ENCODE data around the gene IL21.
"Not testable (repeated sequence)": the region's sequence is repeated elsewhere in the genome, so short reads cannot be mapped to it uniquely, and the experiment has no call there.

Gene IL21

DNA sequence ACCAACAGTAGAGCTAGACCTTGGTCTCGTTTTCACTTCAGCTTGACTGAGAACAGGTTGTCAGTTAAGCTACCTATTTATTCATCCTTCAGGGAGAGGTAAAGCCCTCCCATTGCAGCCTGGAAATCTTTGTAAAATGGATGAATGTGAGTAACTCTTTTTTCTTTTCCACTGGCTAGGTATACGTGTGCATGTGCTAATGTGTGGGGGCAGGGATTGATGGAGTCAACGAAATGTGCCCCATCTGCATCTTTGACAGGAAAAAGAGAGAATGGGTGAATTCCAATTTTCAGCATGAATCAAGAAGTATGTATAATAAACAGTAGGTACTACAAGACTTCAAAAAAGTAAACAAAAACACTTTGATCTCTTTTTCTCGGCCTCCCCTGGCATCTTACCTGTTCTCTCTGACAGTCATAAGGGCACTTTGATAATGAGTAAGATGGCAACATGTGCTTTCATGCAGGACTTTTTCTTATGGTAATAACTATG lies at the start of gene IL21:
IL21 (minus strand) TSS at position 51 of the 492 bp plus-strand sequence. CDS start 55 bp downstream, outside the sequence.
- no peak for DNase-seq

- no peak for DNase-seq
Measured at GRCh38 chr4:122669911-122670738, 49.3 kb upstream of the IL21 start.

GRCh38 chr4:122668241-122668640 lies 47.4 kb upstream of the IL21 start:
- no peak for DNase-seq

- no peak for DNase-seq
Measured at GRCh38 chr4:122666527-122667245, 45.8 kb upstream of the IL21 start.

GRCh38 chr4:122665161-122665929 lies 44.5 kb upstream of the IL21 start:
- DNase-seq: no peak

GRCh38 chr4:122663814-122664610 lies 43.1 kb upstream of the IL21 start:
- DNase-seq: no peak

DNA sequence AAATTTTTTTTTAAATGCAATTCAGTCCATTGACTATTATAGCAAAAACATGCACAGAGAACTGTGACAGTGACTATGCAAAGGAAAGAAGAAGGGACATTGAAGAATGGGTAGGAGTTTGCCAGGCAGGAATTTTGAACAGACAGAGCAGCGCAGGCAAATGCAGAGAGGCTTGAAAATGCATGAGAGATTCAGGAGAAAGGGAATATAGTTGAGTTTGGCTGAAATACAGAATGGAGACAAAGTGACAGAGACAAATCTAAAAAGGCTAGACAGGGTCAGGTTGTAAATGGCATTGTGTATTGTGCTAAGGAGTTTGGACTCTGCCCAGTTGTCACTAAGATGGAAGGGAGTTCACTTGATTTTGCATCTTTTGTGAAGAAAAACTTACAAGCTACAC lies 42.4 kb upstream of the IL21 start:
- DNase-seq: no peak

- DNase-seq: no peak
Measured at GRCh38 chr4:122662701-122663100, 41.8 kb upstream of the IL21 start.

DNA sequence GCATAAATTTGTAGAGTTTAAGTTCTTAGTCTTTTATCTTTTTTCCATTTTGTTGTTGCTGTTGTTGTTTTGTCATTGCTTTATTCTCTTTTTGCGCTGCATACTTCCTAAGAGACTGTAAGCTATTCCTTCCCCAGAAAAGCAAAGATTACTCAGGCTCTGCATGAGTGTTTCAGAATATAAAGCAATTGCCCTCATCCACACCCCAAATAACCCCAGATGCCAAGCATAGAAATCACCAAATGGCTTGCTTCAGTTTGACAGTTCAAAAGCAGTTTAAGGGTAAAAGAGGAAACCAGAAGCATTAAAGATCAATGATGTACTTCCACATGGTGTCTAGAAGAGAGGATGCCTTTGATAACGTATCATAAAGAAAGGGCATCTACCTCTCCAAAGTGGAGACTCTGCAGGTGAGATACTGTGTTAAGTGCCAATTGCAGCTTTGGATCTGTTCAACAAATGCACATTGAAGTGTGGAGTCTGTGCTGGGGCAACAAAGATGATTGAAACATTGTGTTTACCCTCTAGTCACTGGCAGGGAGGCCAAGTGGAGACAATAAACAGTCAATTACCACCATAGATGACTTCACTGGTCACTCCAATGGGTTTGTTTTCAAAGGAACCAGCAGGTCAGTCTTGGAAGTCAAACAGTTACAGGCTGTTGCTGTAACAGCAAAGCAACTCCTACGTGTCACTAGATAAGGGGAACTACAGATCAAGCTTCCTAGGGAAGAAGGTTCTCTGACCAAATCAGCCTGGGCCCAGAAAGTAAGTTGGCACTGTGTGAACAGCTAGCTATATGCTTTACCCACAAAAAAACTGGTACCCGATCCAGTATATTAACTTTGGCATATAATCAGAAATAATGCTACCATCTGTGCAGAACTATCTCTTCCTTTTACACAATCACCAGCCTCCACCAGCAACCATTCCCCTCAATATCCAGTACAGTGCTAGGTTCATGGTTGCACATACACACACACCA lies 40.6 kb upstream of the IL21 start:
- DNase-seq: no peak

- no peak for DNase-seq
Measured at GRCh38 chr4:122658818-122659295, 38.0 kb upstream of the IL21 start.

GRCh38 chr4:122658377-122658776 lies 37.5 kb upstream of the IL21 start:
- no peak for DNase-seq

DNA sequence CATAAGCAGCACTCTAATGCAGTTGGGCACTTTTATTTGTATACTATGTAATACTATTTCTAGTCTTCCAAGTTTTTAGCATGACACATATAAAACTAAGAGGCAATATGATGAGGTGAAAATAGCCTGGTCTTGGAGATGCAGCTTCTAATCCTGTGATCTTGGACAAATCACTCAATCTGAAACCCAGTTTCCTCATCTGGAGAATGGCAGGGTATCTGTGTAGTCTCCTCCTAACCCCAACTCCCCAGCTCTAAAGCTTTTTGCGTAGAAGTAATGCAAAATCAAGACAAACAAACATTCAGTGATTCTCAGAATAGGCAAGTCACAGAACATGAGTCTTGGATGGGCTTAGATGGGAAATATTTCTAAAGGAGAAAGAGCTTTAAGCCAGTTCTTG lies 36.7 kb upstream of the IL21 start:
- DNase-seq: no peak

GRCh38 chr4:122656583-122656982 lies 35.7 kb upstream of the IL21 start:
- DNase-seq: not testable (repeated sequence)

GRCh38 chr4:122652379-122652778 lies 31.5 kb upstream of the IL21 start:
- DNase-seq: peak; percentile 45

DNA sequence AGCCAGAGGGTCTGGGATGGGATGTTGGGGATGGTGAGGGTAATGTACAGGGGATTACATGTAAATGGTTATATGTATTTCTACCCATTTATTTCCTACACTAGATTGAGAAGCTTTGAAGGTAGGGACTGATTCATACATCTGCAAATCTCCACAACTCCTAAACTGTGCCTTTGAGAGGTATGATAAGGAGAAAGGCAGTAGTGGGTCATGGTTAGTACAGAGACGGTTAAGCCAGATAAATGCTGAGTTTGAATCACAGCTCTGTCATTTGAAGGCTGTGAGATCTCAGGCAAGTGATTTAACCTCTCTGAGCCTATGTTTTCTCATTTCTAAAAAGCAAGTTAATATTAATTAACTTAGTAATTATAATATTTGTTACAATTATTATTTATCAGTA lies 29.3 kb upstream of the IL21 start:
- DNase-seq: no peak

GRCh38 chr4:122647656-122648055 lies 26.8 kb upstream of the IL21 start:
- no peak for DNase-seq

DNA sequence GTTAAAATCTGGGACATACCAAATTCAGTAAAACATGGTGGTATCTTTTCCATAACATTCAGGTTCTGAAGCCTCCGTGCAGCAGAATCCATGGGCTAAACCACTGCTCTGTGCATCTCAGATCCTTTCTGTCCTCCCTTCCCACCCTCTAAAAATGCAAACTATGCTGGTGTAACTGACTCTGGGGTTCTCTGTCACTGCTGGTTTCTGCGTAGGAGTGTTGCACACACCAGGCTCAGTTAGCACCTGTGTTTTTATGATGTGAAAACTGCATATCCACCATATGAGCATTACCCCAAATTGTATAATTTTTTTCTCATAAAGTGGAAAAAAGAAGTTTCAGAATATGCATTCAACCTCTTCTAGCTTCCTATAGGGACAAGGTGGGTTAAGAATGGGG lies 22.4 kb upstream of the IL21 start:
- no peak for DNase-seq

- DNase-seq: no peak
Measured at GRCh38 chr4:122639181-122639580, 18.3 kb upstream of the IL21 start.

- no peak for DNase-seq
Measured at GRCh38 chr4:122636697-122637096, 15.8 kb upstream of the IL21 start.

- no peak for DNase-seq
Measured at GRCh38 chr4:122635205-122635604, 14.3 kb upstream of the IL21 start.

GRCh38 chr4:122633211-122633610 lies 12.3 kb upstream of the IL21 start:
- no peak for DNase-seq

Measured in activated CD4-positive, alpha-beta T cell treated with anti-CD3 and anti-CD28 coated beads, Interleukin-2, amount 50 U/mL, for 1 hour (primary cell).